ENCODE data around the gene TMEM14B.

The TMEM14B gene

GRCh38 chr6:10779076-10779475, 31.5 kb downstream of the TMEM14B start:
- no peak for DNase-seq (ENCODE audit: low read depth)
- TF ChIP-seq MYC (IDR thresholded peaks at IDR 0.05; ENCODE audit: low read depth, low read length) (no peak), CTCF (IDR thresholded peaks at IDR 0.05; ENCODE audit: low read depth, low read length) (no peak), MAX (IDR thresholded peaks at IDR 0.05; ENCODE audit: low read depth, low read length) (no peak), POLR2A (IDR thresholded peaks at IDR 0.05; ENCODE audit: extremely low read depth, insufficient read length) (no peak)
- H3K4me3 ChIP-seq (ENCODE audit: low read depth, low read length) = no peak overlapping the region

DNA sequence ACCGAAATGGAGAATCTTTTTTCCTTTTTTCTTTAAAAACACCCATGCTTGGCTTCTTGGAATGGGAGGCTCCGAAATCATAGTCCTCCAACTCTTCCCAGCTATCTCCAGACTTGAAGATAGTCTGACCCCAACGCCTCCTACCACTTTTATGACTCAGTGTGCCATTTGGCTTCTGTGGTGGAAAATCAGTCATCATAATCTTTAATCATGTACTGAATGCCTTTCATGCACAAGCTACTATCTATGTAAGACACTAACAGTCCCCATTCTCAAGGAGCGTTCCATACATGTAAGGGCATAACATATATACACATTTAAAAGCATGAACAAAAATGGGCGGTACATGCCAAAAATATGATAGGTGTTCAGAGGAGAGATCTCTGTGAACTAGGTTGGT, 44.1 kb downstream of the TMEM14B start:
- TF ChIP-seq MYC (IDR thresholded peaks at IDR 0.05; ENCODE audit: low read depth, low read length) (no peak), MAX (IDR thresholded peaks at IDR 0.05; ENCODE audit: low read depth, low read length) (no peak), CTCF (IDR thresholded peaks at IDR 0.05; ENCODE audit: low read depth, low read length) (no peak), POLR2A (IDR thresholded peaks at IDR 0.05; ENCODE audit: extremely low read depth, insufficient read length) (no peak)

GRCh38 chr6:10792101-10792500, 44.5 kb downstream of the TMEM14B start:
- TF ChIP-seq CTCF (IDR thresholded peaks at IDR 0.05; ENCODE audit: low read depth, low read length) (no peak), MAX (IDR thresholded peaks at IDR 0.05; ENCODE audit: low read depth, low read length) (no peak), MYC (IDR thresholded peaks at IDR 0.05; ENCODE audit: low read depth, low read length) (no peak), POLR2A (IDR thresholded peaks at IDR 0.05; ENCODE audit: extremely low read depth, insufficient read length) (no peak)
- no peak for DNase-seq (ENCODE audit: low read depth)
- H3K4me3 ChIP-seq (ENCODE audit: low read depth, low read length) = no peak overlapping the region

More for the DNA sequence above, 44.1 kb downstream of the TMEM14B start:
- DNase-seq (ENCODE audit: low read depth) = no peak
- H3K4me3 ChIP-seq (ENCODE audit: low read depth, low read length) = no peak overlapping the region

DNA sequence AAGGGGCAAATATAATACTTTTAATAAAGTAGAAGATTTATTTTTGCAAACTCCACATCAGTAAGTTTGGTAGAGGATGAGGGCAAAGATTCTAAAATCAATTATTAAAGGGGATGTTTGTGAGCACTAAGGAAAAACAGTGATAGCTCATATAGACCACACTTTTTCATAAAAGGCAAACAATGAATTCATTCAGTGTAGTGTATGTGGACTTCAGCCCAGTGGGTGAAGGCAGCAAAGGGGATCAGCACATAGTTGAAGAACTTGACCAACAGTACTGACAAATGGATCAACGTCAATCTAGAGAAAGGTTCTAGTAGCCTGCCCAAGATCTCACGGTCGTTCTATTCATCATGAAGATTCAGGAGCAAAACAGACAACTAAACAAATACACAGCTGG, 45.4 kb downstream of the TMEM14B start:
- H3K4me3 ChIP-seq (ENCODE audit: low read depth, low read length) = no peak overlapping the region
- no peak for DNase-seq (ENCODE audit: low read depth)
- TF ChIP-seq CTCF (IDR thresholded peaks at IDR 0.05; ENCODE audit: low read depth, low read length) = no peak

GRCh38 chr6:10793695-10794094, 46.1 kb downstream of the TMEM14B start:
- no peak for DNase-seq (ENCODE audit: low read depth)
- H3K4me3 ChIP-seq (ENCODE audit: low read depth, low read length) = no peak overlapping the region
- TF ChIP-seq POLR2A (IDR thresholded peaks at IDR 0.05; ENCODE audit: extremely low read depth, insufficient read length) = no peak
- TF ChIP-seq MAX (IDR thresholded peaks at IDR 0.05; ENCODE audit: low read depth, low read length) = no peak
- TF ChIP-seq CTCF (IDR thresholded peaks at IDR 0.05; ENCODE audit: low read depth, low read length) = no peak
- TF ChIP-seq MYC (IDR thresholded peaks at IDR 0.05; ENCODE audit: low read depth, low read length) = no peak

DNA sequence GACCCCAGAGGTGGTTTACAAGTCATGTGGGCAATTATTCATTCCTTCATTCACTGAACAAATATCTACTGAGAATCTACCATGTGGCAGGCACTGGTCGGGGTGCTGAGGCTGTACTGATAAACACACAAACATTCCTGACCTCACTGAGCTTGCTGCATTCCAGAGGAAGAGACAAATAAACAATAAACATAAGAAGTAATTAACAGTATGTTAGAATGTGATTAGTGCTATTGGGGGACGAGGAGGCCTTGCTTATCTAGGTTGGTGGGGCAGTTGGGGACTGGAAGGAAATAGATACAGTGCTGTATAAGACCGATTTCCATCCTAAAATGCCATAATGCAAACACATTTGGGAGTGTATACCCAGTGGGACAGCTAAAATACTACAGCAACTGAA, 46.6 kb downstream of the TMEM14B start:
- H3K4me3 ChIP-seq (ENCODE audit: low read depth, low read length) = no peak overlapping the region
- TF ChIP-seq MAX (IDR thresholded peaks at IDR 0.05; ENCODE audit: low read depth, low read length) = no peak
- no peak for TF ChIP-seq CTCF (IDR thresholded peaks at IDR 0.05; ENCODE audit: low read depth, low read length)
- TF ChIP-seq POLR2A (IDR thresholded peaks at IDR 0.05; ENCODE audit: extremely low read depth, insufficient read length) = no peak
- TF ChIP-seq MYC (IDR thresholded peaks at IDR 0.05; ENCODE audit: low read depth, low read length) = no peak
- DNase-seq (ENCODE audit: low read depth) = no peak

Measured in NB4 (cell line).